ENCODE data around the gene GALC.
A peak's percentile ranks its signal among the peaks of the same experiment; 100 is the strongest.

GALC gene

DNA sequence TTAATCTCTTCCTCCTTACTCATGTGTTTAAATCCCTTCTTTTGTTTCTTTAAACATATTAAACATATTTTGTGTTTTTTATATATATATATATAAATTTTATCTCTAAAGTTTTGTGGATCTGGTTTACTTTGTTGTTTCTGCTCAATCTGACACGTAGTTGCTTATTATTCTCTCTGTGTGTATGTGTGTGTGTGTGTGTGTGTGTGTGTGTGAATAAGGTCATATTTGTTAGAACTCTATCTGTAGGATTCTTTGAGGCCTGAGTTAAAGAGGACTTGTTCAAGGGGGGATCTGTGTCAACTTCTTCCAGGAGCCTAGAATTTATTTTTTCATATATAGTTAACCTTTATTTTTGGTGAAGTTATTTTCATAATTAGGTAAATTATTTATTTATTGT, 14.6 kb upstream of the GALC start:
- DNase-seq (ENCODE audit: low read depth in 3 of 3) = no peak

GRCh38 chr14:88005978-88006851, 13.2 kb upstream of the GALC start:
- DNase-seq (ENCODE audit: low read depth in 3 of 3) = peak in 2 of 3 experiments; percentile 31 to 49

GRCh38 chr14:88005050-88005481, 12.1 kb upstream of the GALC start, which contains the start of gene GPR65:
TSS of gene GPR65 (plus strand) at chr14:88005135. CDS start at chr14:88010848, 5,713 bp downstream.
- DNase-seq (ENCODE audit: low read depth in 3 of 3) = no peak

DNA sequence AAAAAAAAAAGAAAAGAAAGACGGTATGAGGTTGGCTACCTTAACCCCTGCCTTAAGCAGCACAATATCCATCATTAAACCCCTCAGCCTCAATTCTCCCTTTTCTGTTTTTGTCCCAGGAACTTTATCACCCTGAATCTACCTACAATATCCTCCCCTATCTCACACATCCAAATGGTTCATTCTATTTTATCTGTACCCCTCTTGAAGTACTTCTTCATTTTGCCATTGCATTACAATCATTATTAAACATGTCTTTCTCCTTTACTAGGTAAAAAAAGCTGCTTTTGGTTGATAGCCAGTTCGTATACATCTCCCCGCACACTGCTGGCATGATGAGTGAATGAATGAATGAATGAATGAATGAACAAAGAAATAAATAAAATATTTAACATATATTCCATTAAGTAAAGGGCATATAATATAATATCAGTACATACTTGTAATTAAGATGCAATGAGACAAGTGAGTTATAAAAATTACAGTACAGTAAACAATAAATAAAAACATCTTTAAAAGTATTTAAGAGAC, 11.6 kb upstream of the GALC start:
- DNase-seq (ENCODE audit: low read depth in 3 of 3) = no peak

DNA sequence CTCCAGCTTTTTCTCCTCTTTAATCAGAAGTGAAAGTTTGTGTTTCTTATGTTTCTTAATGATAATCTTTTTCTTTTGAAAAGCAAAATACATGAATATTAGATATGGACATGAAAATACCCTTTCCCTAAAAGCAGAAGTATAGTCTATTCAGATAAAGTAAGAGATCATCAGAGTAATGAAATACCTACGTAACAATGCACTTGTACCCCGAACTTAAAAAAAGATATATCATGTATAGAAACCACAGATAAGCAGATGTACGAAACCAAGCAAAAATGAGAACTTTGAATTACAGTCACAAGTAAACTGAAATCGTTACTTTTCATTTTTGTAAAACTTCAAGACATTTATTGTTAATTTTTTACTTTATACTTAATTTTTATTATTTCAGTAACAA, 10.4 kb upstream of the GALC start:
- no peak for DNase-seq (ENCODE audit: low read depth in 3 of 3)

- DNase-seq (ENCODE audit: low read depth in 3 of 3) = no peak
Observed at GRCh38 chr14:88002421-88003075, 9.6 kb upstream of the GALC start.

- no peak for DNase-seq (ENCODE audit: low read depth in 3 of 3)
Observed at GRCh38 chr14:87999277-87999676, 6.3 kb upstream of the GALC start.

GRCh38 chr14:87998482-87998881, 5.5 kb upstream of the GALC start:
- no peak for DNase-seq (ENCODE audit: low read depth in 3 of 3)

DNA sequence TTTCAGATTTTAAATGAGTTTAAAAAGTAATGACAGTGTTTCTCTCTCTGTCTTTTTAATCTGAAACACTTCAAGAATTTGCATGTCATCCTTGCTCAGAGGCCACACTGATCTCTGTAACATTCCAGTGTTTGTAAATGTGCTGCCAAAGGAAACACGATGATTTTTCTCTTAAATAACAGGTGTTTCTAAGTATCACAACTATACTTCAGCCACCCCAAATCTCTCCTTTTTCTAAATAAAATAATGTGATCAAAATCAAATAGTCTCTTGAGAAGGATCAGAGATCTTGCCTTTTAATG, 3.3 kb upstream of the GALC start:
- DNase-seq (ENCODE audit: low read depth in 3 of 3) = no peak

- no peak for DNase-seq (ENCODE audit: low read depth in 3 of 3)
Observed at GRCh38 chr14:87995500-87996290, 2.7 kb upstream of the GALC start.

GRCh38 chr14:87994974-87995373, 2.0 kb upstream of the GALC start:
- no peak for DNase-seq (ENCODE audit: low read depth in 3 of 3)

GRCh38 chr14:87992346-87992717, 650 bp downstream of the GALC start:
- DNase-seq (ENCODE audit: low read depth in 3 of 3) = no peak

DNA sequence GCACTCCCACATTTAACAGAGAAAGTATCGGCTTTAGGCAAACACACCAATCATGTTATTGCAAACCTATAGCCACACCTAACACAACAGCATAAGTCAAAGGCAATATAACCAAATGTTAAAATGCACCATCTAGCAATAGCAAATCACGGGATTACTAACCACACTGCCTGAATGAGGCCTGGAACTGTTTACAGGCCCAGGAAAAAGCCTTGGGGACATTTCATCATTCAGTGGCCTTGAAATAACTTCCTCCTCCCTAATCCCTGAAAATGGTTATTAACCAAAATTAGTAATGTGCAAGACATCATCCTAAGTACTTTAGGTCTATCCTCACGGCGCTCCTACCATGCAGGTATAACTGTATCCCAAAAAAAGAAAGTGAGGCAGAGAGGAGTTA, 2.3 kb downstream of the GALC start:
- no peak for DNase-seq (ENCODE audit: low read depth in 3 of 3)

- DNase-seq (ENCODE audit: low read depth in 3 of 3) = no peak
Observed at GRCh38 chr14:87989956-87990299, 3.1 kb downstream of the GALC start.

- DNase-seq (ENCODE audit: low read depth in 3 of 3) = no peak
Observed at GRCh38 chr14:87989221-87989955, 3.6 kb downstream of the GALC start.

DNA sequence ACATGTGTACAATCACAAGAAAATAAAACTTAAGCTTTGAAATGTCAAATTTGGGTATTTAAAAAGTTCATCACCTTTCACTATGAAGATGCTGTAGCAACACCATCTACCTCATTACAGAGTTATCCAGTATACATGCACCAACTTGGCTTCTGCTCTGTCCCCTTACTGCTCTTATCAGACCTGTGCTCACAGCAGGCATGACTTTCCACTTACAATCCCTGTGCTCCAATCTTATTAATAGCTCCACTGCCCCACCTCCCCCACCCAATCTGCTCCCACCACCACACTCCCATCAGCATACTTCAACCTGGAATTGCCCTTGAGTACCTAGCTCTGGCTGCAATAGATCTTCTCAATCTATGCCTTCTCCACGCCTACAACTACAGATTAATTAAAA, 13.3 kb downstream of the GALC start:
- DNase-seq (ENCODE audit: low read depth in 3 of 3) = no peak

DNA sequence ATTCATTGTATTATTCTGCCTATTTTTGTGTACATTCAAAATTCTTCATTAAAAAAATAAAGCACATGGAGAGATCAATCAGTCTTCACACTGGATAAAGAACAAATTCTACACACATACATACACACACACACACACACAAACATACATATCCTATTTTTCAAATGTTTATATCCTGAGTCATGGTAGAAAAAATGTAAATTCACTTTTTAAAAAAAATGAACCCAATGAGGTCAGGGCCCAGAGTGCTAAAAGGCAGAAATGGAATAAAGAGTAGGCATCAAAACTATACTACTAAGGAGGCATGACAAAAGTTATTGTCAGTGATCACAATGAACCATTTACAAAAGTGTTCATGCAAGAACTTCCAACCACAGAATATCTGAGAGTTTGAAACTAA, 17.3 kb downstream of the GALC start:
- DNase-seq (ENCODE audit: low read depth in 3 of 3) = no peak

- DNase-seq (ENCODE audit: low read depth in 3 of 3) = no peak
Observed at GRCh38 chr14:87971010-87971409, 22.0 kb downstream of the GALC start.

DNA sequence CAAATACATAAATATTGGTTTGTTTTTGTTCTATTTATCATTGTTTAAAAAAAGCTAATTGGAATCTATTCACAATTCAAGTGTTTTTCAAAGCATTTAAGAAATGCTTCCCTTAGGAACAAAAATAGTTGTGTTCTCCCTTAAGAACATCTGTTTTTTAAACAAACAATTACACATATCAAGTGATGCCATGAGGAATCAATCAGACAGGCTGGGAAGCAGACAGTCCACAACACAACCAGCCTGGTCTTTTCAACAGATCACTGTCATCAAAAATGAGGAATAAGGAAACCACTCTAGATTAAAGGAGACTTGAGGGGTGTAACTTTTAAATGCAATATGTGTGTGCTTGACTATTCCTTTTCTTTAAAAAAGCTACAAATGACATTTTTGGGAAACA, 25.5 kb downstream of the GALC start:
- DNase-seq (ENCODE audit: low read depth in 3 of 3) = no peak

- no peak for DNase-seq (ENCODE audit: low read depth in 3 of 3)
Observed at GRCh38 chr14:87966816-87967215, 26.2 kb downstream of the GALC start.

DNA sequence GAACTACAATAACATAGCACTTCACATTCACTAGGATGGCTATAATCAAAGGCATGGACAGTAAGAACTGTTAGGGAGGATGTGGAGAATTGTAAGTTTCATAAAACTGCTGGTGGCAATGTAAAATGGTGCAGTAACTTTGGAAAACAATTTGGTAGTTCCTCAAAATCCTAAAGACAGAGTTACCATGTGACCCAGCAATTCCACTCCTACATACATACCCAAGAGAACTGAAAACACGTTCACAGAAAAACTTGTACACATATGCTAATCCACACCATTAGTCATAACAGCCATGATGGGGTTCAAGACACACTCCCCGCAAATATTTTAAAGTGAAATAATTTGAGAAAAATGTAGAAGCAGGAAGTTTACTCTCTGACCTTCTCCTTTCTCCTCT, 31.7 kb downstream of the GALC start:
- DNase-seq (ENCODE audit: low read depth in 3 of 3) = no peak

Measured in stimulated activated CD4-positive, alpha-beta T cell treated with anti-CD3 and anti-CD28 coated beads, TNF-alpha, amount 100 ng/mL, for 4 hours (primary cell).